T-helper 1 cell treated with Interleukin-12 subunit alpha and Interleukin-12 subunit beta and Interleukin-4 antibody, amounts not matched to agents 30 ng/mL and 1 ng/mL, for 36 hours (primary cell): ENCODE data around the gene HSPB2. TPM values are rescaled to one million over a fixed set of nuclear protein-coding genes. Genes with fewer than 3 reads are reported as not detected.
"Not testable (repeated sequence)": the region's sequence is repeated elsewhere in the genome, so short reads cannot be mapped to it uniquely, and the experiment has no call there.

Experiments used
- intact Hi-C: fragments of 100-400 bp; cut with micrococcal nuclease; formaldehyde crosslinking; loops from one replicate; pipeline ENCODE4 v1.15.1; 2024
- total RNA-seq: library from RNA; stranded (reverse); gene quantifications from 2 replicates; pipeline ENCODE4 v1.2.3, GENCODE V29; 2022

The HSPB2 gene
- total RNA-seq: not detected in 2 replicates

- intact Hi-C loops: no loop called here
These were observed at the start of gene HSPB2 for GRCh38 chr11:111912535-111912934. Gene HSPB2, plus strand, starts transcription at chr11:111912734. Its CDS starts 96 bp downstream, at chr11:111912830.

DNA sequence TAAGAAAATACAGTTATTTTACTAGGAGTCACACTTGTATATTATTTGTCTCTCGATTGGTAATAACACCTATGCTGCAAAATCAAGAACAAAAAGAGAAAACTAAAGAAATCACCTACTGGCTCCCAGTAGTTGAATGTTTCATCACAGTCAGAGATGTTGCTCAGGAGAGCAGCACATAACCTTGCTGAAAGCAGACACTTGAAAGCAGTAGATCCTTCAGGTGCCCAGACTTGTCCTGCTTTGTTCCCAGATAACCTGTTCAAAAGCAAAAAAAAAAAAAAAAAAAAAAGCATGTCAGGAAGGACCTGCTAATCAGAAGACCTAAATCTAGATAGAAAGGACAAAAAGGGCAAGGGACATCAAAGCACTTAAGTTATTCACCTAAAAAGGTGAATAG, 42.4 kb upstream of the HSPB2 start:
- intact Hi-C loops: loop anchor here (1.0 to 10.0 kb wide), 7 partner anchors 8 to 1903 kb away; partner anchors contain the start of genes BCO2, SDHD, TIMM8B and ZW10

DNA sequence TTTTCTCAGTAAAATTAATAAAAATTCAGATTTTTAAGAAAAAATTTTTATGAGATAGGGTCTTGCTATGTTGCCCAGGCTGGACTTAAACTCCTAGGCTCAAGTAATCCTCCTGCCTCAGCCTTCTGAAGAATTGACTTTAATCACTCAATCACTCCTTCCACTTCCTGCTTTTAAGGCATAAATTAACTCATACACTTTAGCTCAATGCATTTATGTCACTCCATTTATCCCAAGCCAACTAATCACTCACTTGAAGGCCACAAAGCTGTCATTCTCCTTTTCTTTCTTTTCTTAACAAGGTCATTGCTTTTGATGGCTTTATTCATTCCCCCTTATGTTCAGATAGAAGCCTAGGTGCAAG, 42.0 kb upstream of the HSPB2 start:
- intact Hi-C loops: loop anchor here (1.0 to 10.0 kb wide), 7 partner anchors 8 to 1902 kb away; partner anchors contain the start of genes BCO2, SDHD, TIMM8B and ZW10

- intact Hi-C loops: loop anchor here (1.0 to 10.0 kb wide), 14 partner anchors 7 to 1902 kb away; partner anchors contain the start of genes BCO2, DLAT, NKAPD1 and PIH1D2
These were observed 41.4 kb upstream of the HSPB2 start, which contains the start of gene ALG9 for GRCh38 chr11:111870886-111871692. Gene ALG9, minus strand, starts transcription at chr11:111871581. Its CDS starts 99 bp downstream, at chr11:111871482.

GRCh38 chr11:111871693-111872161, 40.8 kb upstream of the HSPB2 start:
- intact Hi-C loops: loop anchor here (1.0 to 10.0 kb wide), 13 partner anchors 30 to 1901 kb away; partner anchors contain the start of genes BCO2, DLAT, NKAPD1 and PIH1D2

DNA sequence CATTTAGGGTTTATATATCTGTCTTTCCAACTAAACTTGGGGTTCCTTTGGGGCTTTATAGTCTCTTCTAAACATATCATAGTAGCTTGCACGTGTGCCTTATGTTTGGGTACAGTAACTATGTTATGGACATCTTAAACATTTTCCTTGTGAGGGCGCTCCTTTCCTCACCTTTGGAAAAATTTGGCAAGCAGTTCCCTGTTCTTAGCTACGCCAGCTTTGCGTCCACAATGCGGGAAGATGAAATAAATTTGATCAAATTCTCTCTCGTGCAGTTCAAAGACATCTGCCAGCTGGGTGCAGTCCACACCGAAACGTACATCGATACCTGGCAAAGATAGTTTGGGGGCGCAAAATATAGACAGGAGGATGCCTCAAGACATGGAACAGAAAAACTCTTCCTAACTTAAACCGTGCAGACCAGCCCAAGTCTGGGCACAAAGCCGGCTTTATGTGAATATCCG, 34.1 kb upstream of the HSPB2 start:
- intact Hi-C loops: loop anchor here (1.0 to 10.0 kb wide), 11 partner anchors 8 to 1894 kb away; partner anchors contain the start of genes DLAT, NKAPD1, PIH1D2 and POU2AF1

DNA sequence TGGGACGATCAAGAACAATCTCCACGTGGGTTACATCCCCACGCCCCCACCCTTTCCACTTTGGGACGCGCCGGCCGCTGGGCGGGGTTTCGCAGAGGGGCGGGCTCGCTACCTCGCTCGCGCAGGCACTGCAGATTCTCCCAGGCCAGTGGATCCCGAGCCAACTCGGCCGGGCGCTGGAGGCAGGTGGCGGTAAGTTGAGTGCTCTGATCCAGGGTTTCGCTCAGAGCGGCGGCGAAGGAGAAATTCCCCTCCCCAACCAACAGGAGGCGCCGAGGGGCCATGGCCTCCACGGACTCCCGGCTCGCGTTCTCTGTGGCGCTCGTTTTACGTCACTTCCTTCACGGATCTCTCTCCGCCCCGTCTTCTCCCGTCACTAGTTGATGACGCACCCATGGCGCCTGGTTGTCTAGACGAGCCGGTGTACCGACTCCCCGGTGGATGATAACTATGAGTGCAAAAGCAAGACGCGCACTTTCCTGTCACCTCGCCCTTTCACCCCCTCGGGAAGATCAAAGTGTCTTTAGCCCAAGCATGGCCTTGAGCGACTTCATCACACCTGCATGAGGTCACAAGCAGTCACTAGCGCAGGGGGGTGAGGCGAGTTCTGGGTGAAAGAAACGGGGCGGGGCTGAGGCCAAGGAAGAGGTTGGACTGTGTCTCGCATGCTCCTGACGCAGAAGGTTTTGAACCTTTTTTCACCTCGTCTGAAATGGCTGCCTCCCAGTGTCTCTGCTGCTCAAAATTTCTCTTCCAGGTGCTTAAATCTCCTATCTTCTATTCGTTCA, 33.5 kb upstream of the HSPB2 start, which contains the start of the genes CFAP68 and FDXACB1:
Gene CFAP68 (plus strand): TSS at position 693 of the 788 bp plus-strand sequence. CDS start 20 bp downstream, at position 713.
Gene FDXACB1 (minus strand): TSS at position 317 of the 788 bp plus-strand sequence. CDS start 33 bp downstream, at position 284.
- intact Hi-C loops: loop anchor here (1.0 to 10.0 kb wide), 14 partner anchors 9 to 1894 kb away; partner anchors contain the start of genes DLAT, NKAPD1, PIH1D2 and POU2AF1

DNA sequence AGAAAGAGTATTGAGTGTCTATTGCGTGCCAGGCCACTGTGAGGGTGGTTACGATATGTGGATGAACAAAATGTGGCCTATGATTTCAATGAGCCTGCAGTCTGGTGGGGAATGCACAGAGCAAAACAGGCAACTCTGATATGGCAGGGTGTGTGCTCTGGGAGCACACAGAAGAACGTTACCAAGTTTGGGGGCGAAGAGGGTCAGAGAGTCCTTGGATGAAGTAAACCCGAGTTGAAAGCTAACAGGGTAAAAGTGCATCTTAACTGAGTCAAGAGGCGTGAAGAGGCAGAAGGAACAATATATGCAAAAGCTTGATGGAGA, 32.9 kb upstream of the HSPB2 start:
- intact Hi-C loops: loop anchor here (1.0 to 10.0 kb wide), 13 partner anchors 47 to 1893 kb away; partner anchors contain the start of genes DLAT, NKAPD1, PIH1D2 and POU2AF1

GRCh38 chr11:111882202-111882601, 30.3 kb upstream of the HSPB2 start:
- intact Hi-C loops: no loop called here

DNA sequence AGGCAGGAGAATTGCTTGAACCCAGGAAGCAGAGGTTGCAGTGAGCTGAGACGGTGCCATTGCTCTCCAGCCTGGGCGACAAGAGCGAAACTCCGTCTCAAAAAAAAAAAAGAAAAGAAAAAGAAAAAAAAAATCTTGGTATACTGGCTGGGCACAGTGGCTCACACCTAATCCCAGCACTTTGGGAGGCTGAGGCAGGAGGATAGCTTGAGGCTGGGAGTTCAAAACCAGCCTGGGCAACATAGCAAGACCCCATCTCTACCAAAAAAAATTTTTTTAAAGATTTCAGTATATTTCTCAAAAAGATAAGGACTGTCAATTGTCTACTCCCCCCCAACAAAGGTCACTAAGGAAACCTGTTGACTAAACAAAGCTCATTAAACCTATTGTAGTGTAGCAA, 27.5 kb upstream of the HSPB2 start:
- intact Hi-C loops: not testable (repeated sequence)

GRCh38 chr11:111886032-111886431, 26.5 kb upstream of the HSPB2 start:
- intact Hi-C loops: no loop called here

DNA sequence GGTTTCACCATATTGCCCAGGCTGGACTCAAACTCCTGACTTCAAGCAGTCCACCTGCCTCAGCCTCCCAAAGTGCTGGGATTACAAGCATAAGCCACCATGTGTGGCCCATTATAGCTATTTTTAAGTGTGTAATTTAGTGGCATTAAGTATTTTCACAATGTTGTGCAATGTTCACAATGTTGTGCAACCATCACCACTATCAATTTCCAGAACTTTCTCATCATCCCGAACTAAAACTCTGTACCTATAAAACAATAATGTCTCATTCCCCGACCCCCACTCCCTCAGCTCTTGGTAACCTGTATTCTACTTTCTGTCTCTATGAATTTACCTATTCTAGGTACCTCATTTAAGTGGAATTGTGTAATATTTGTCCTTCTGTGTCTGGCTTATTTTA, 25.7 kb upstream of the HSPB2 start:
- intact Hi-C loops: no loop called here

DNA sequence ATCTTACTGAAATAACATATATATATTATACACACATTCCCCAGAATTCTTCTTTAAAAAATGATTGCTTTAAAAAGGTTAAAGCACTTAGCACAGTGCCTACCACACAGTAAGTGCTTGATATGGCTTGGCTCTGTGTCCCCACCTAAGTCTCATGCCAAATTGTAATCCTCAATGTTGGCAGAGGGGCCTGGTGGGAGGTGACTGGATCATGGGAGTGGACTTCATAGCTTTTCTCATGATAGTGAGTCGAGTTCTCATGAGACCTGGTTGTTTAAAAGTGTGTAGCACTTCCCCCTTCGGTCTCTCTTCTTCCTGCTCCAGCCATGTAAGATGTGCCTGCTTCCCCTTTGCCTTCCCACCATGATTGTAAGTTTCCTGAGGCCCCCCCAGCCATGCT, 7.1 kb upstream of the HSPB2 start:
- intact Hi-C loops: no loop called here

GRCh38 chr11:111906680-111907079, 5.9 kb upstream of the HSPB2 start:
- intact Hi-C loops: no loop called here

DNA sequence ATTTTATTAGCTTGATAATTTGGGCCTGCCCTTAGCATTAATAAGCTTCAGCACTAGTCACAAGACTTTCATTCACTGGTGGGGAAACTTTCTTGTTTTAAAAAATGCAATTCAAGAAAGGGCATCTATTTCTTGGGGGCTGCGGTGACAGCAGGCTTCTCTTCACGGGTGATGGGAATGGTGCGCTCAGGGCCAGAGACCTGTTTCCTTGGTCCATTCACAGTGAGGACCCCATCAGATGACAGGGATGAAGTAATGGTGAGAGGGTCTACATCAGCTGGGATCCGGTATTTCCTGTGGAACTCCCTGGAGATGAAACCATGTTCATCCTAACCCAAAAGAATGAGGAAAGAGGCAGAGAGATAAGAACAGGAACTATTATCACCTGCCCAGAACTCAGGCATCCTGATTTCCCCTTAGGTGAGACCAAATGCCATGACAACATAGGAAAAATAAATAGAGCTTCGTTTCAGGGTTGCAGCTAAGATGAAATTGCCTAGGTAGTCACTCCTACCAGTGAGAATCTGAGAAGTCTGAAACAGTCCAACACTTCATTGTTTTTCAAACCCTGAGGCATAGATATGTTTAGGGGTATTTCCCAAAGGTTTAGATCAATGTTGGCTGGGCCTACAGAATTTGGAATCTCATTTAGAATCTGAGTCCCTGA, 3.8 kb upstream of the HSPB2 start:
- intact Hi-C loops: no loop called here

DNA sequence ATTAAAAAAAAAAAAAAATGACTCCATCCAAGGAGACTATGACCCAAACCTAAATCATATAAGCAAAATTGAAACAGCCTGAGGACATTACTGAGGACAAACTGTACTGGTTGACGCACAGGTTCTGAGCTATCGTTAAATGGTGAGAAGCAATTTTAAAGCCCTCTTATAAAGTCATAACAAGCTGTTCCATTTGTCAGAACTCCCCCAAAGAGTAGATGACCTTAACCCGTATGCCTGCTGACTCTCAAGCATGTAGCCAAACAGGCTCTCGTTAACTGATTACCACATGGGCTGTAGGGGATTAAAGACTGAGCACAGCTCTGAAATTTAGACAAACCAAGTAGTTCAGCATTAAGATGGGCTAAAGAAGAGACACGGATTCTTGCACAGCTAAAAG, 3.2 kb upstream of the HSPB2 start:
- intact Hi-C loops: no loop called here

- intact Hi-C loops: no loop called here
These were observed 1.6 kb upstream of the HSPB2 start for GRCh38 chr11:111910676-111911562.

DNA sequence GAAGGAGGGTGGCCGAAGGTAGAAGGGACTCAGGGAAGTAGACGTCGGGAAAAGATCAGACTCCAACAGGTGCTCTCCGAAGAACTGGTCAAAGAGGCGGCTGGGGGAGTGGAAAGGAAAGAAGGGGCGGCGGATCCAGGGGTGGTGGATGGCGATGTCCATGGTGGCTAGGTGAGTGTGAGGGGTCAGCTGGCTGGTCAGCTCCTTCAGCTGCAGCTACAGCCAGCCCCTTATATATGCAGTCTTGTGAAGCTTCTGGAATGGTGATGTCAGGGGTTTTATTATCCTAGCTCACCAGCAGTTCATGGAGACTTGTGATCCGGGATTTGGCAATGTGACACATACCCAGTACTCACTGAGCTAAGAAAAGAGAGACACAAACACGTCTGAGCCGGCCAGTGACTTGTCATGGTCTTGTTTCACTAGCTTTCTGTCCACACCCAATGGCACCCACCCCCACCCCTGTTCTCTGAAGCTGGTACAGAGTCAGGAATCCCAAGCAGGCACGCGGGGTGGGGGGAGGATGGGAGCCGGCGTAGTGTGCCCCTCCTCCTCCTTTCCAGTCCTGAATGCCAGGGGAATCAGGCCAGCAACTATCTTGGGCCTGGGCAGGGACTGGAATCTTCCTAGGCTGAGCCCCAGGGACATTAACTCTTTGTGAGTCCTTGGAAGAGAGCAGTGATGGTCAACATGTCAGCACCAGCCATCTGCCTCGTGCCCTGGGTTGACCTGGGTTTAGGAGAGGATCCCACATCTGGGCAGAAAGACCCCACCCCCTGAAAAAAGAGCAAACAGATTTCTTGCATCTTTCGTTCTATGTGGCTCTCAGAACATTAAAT, 752 bp upstream of the HSPB2 start, which contains the start of gene CRYAB:
Gene CRYAB (minus strand): TSS at position 208 of the 839 bp plus-strand sequence. CDS start 46 bp downstream, at position 162.
- intact Hi-C loops: no loop called here
